Upper lobe of left lung (tissue), 4 donors: Measurements from ENCODE around the gene CDH20.

ENCODE experiments used
- CTCF ChIP-seq, 6 experiments: fragments of 450-650 bp in 4 of 6; fragments of 200-600 bp in 2 of 6; sonication (generic) in 2 of 6; IDR thresholded peaks; one replicate each; pipeline ENCODE4 v1.5.1; 2016 to 2019; ENCODE audit warnings: antibody characterized with exemption in 6 of 6
- EP300 ChIP-seq, 4 donors: sonication (generic); formaldehyde crosslinking; IDR thresholded peaks; one replicate each; pipeline ENCODE4 v1.5.1; 2017; ENCODE audit warnings: antibody characterized with exemption in 4 of 4, control low read depth in 2 of 4
- POLR2A ChIP-seq, 4 donors: fragments of 450-650 bp; IDR thresholded peaks; one replicate each; pipeline ENCODE4 v1.5.1; 2016 to 2017; ENCODE audit warnings: antibody characterized with exemption in 4 of 4, mild to moderate bottlenecking in 2 of 4
- POLR2AphosphoS5 ChIP-seq, 2 donors: sonication (generic); formaldehyde crosslinking; IDR thresholded peaks; one replicate each; pipeline ENCODE4 v1.5.1; 2017; ENCODE audit warnings: antibody characterized with exemption in 2 of 2

DNA sequence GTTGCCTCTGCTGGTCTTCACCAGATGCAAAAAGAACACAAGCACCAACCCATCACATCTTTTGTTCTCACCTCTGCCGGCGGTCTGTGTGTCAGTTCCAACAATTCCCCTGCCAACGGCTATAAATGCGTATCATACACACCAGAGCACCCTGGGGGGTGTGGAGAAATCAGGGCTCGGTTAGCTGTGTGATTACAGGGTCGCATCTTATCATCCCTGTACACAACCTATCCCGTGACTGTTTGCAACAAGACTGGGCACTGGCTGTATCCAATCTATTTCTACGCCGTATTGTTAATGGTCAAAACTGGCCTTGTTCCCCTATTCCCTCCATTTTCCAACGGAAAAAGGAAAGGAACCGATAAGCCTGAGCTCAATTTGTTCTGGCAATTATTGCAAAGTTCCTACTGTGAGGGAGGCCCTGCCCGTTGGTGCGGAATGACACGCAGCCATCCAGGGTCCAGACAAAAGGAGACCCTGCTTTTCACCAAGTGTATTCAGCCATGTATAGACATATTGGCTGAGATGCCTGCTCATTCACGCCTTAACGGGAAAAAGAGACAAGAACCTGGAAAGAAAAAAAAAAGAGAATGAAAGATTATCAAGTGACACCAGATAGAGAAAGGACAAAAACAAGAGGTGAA is 136.9 kb downstream of the CDH20 start:
- TF ChIP-seq CTCF (IDR thresholded peaks at IDR 0.05) (no peak), POLR2AphosphoS5 (IDR thresholded peaks at IDR 0.05) (no peak), EP300 (IDR thresholded peaks at IDR 0.05) (no peak), POLR2A (IDR thresholded peaks at IDR 0.05) (no peak)
